Naive thymus-derived CD4-positive, alpha-beta T cell (primary cell): Measurements from ENCODE around the gene P2RY6. TPM values are rescaled to one million over a fixed set of nuclear protein-coding genes. Genes with fewer than 3 reads are reported as not detected.

ENCODE experiments used
- ATAC-seq: fragments of 150-1000 bp; cut with Tn5 transposase; 2 replicates; pipeline ENCODE4 v1.10.0; 2021; ENCODE audit warnings: mild to moderate bottlenecking, moderate library complexity
- CTCF ChIA-PET: fragments of 350-600 bp; sonication (Branson Sonifier 250); formaldehyde crosslinking; loops from one replicate; lab custom pipeline; 2021; ENCODE audit warnings: antibody characterized with exemption; lab: Charles Lee
- POLR2A ChIA-PET: fragments of 350-600 bp; sonication (Branson Sonifier 250); formaldehyde crosslinking; loops from one replicate; lab custom pipeline; 2021; ENCODE audit warnings: antibody characterized with exemption, inconsistent platforms; lab: Charles Lee
- DNase-seq, 9 donors: peaks; one replicate each; pipeline versions ENCODE4 v3.0.0 to v3.0.0-alpha.2; 2020 to 2022; ENCODE audit warnings: mixed read lengths in 1 of 9
- H3K27ac ChIP-seq: one replicate; pipeline ENCODE4 v1.7.0; 2013; ENCODE audit warnings: mild to moderate bottlenecking, low read depth, low read length, moderate library complexity
- H3K27me3 ChIP-seq, 2 donors: one replicate each; pipeline ENCODE4 v1.7.0; 2013; ENCODE audit warnings: low read length in 2 of 2, mild to moderate bottlenecking in 2 of 2, moderate library complexity in 2 of 2; ENCODE audit not compliant: control insufficient read depth in 2 of 2, insufficient read depth in 2 of 2
- H3K36me3 ChIP-seq, 3 experiments: 1 replicate in 2 of 3; 2 replicates in 1 of 3; pipeline ENCODE4 v1.7.0; 2013; ENCODE audit warnings: low read length in 3 of 3, mild to moderate bottlenecking in 3 of 3, moderate library complexity in 1 of 3; ENCODE audit not compliant: insufficient read depth in 3 of 3, control insufficient read depth in 2 of 3
- H3K4me1 ChIP-seq, 2 donors: one replicate each; pipeline ENCODE4 v1.7.0; 2013; ENCODE audit warnings: low read length in 2 of 2, mild to moderate bottlenecking in 2 of 2, moderate library complexity in 1 of 2; ENCODE audit not compliant: control insufficient read depth in 2 of 2, insufficient read depth in 2 of 2
- H3K4me3 ChIP-seq: 2 replicates; pipeline ENCODE4 v1.7.0; 2013; ENCODE audit warnings: mild to moderate bottlenecking, low read length
- H3K9me3 ChIP-seq, 3 experiments: 1 replicate in 2 of 3; 2 replicates in 1 of 3; pipeline ENCODE4 v1.7.0; 2013; ENCODE audit warnings: low read length in 3 of 3; ENCODE audit not compliant: control insufficient read depth in 2 of 3
- H3K27ac Mint-ChIP-seq, 9 donors: one replicate each; pipeline ENCODE4 v1.8.0; 2020 to 2022; ENCODE audit warnings: mixed read lengths in 9 of 9, mild to moderate bottlenecking in 8 of 9, moderate library complexity in 5 of 9, inconsistent platforms in 2 of 9
- H3K27me3 Mint-ChIP-seq, 5 donors: one replicate each; pipeline ENCODE4 v1.8.0; 2021 to 2022; ENCODE audit warnings: mixed read lengths in 5 of 5, mild to moderate bottlenecking in 1 of 5
- H3K36me3 Mint-ChIP-seq, 5 donors: one replicate each; pipeline ENCODE4 v1.8.0; 2020 to 2022; ENCODE audit warnings: mixed read lengths in 5 of 5, mild to moderate bottlenecking in 3 of 5, inconsistent platforms in 1 of 5
- H3K4me1 Mint-ChIP-seq, 7 donors: one replicate each; pipeline ENCODE4 v1.8.0; 2020 to 2022; ENCODE audit warnings: mixed read lengths in 7 of 7, mild to moderate bottlenecking in 3 of 7, inconsistent platforms in 1 of 7
- H3K4me3 Mint-ChIP-seq, 10 donors: one replicate each; pipeline ENCODE4 v1.8.0; 2020 to 2022; ENCODE audit warnings: mild to moderate bottlenecking in 10 of 10, mixed read lengths in 10 of 10, moderate library complexity in 6 of 10, inconsistent platforms in 2 of 10
- H3K9me3 Mint-ChIP-seq, 11 donors: one replicate each; pipeline ENCODE4 v1.8.0; 2020 to 2022; ENCODE audit warnings: mixed read lengths in 11 of 11, mild to moderate bottlenecking in 4 of 11, inconsistent platforms in 1 of 11, moderate library complexity in 1 of 11
- intact Hi-C, 2 donors: fragments of 100-400 bp; cut with micrococcal nuclease; formaldehyde crosslinking; loops; one replicate each; pipeline ENCODE4 v1.15.1; 2023
- polyA plus RNA-seq, 2 donors: library from polyadenylated mRNA; unstranded; fragments of 300-500 nt; fragmentation: Illumina TruSeq; gene quantifications; one replicate each; pipeline ENCODE4 v1.2.3, GENCODE V29; 2021
- total RNA-seq, 6 experiments: library from RNA in 5 of 6; stranded (reverse) in 5 of 6; gene quantifications; 1 replicate in 5 of 6; 2 replicates in 1 of 6; pipeline ENCODE4 v1.2.3 and lab custom pipeline; 2021 to 2026

The P2RY6 gene
- total and polyA plus RNA-seq, 7 experiments from 2014 or later = 0.34 to 1.8 (median 0.92) TPM; not detected in 4

- Histone ChIP-seq H3K27me3 (no peaks in the 10 kb centered on the region), H3K27ac (no peak overlapping the region), H3K9me3 (no peaks in the 10 kb centered on the region), H3K36me3 (no peaks in the 10 kb centered on the region), H3K4me1 (no peaks in the 10 kb centered on the region), H3K4me3 (no peak overlapping the region)
- POLR2A ChIA-PET = no interaction called here
- CTCF ChIA-PET = no interaction called here
- intact Hi-C loops = no loop called here
- Mint-ChIP-seq H3K27ac (no peak overlapping the region), H3K27me3 (no peaks in the 10 kb centered on the region), H3K36me3 (no peaks in the 10 kb centered on the region), H3K4me1 (peaks cover 0 to 12% (median 0%) of the 10 kb centered on the region in 7 donors), H3K9me3 (no peaks in the 10 kb centered on the region), H3K4me3 (no peak overlapping the region)
- peak; percentile 50 for ATAC-seq
- DNase-seq = peak in 5 of 9 donors; percentile 14 to 41 (median 24)
Measured at GRCh38 chr11:73252577-73253191, 19.5 kb upstream of the P2RY6 start.

- Histone ChIP-seq H3K4me1 (no peaks in the 10 kb centered on the region), H3K36me3 (no peaks in the 10 kb centered on the region), H3K4me3 (no peak overlapping the region), H3K27me3 (no peaks in the 10 kb centered on the region), H3K9me3 (no peaks in the 10 kb centered on the region), H3K27ac (no peak overlapping the region)
- ATAC-seq = no peak
- no peaks in the 10 kb centered on the region for H3K36me3 Mint-ChIP-seq
- ChIA-PET CTCF (no interaction called here), POLR2A (no interaction called here)
- peaks cover 0 to 9% (median 2%) of the 10 kb centered on the region in 5 donors for H3K27me3 Mint-ChIP-seq
- H3K4me3 Mint-ChIP-seq = no peak overlapping the region
- intact Hi-C loops = no loop called here
- no peak overlapping the region for H3K27ac Mint-ChIP-seq
- H3K9me3 Mint-ChIP-seq = no peaks in the 10 kb centered on the region
- no peak for DNase-seq
- H3K4me1 Mint-ChIP-seq = no peaks in the 10 kb centered on the region
Measured at GRCh38 chr11:73257342-73258103, 14.6 kb upstream of the P2RY6 start.

GRCh38 chr11:73258104-73259035 is 13.8 kb upstream of the P2RY6 start:
- POLR2A ChIA-PET = no interaction called here
- intact Hi-C loops = no loop called here
- DNase-seq = no peak
- Mint-ChIP-seq H3K4me3 (no peak overlapping the region), H3K27me3 (peaks cover 4 to 18% (median 10%) of the 10 kb centered on the region in 5 donors), H3K36me3 (no peaks in the 10 kb centered on the region), H3K4me1 (no peaks in the 10 kb centered on the region), H3K27ac (peak overlapping the region in 2 of 9 donors; percentile 8 to 22), H3K9me3 (no peaks in the 10 kb centered on the region)
- H3K4me3 ChIP-seq = no peak overlapping the region
- H3K4me1 ChIP-seq = no peaks in the 10 kb centered on the region
- CTCF ChIA-PET = no interaction called here
- H3K27ac ChIP-seq = no peak overlapping the region
- no peak for ATAC-seq
- H3K27me3 ChIP-seq = no peaks in the 10 kb centered on the region
- H3K36me3 ChIP-seq = no peaks in the 10 kb centered on the region
- no peaks in the 10 kb centered on the region for H3K9me3 ChIP-seq

- no peak overlapping the region for H3K4me3 Mint-ChIP-seq
- H3K36me3 Mint-ChIP-seq = no peaks in the 10 kb centered on the region
- H3K9me3 ChIP-seq = no peaks in the 10 kb centered on the region
- intact Hi-C loops = no loop called here
- ATAC-seq (no peak), DNase-seq (no peak)
- H3K27me3 Mint-ChIP-seq = peaks cover 7 to 29% (median 14%) of the 10 kb centered on the region in 5 donors
- no peaks in the 10 kb centered on the region for H3K36me3 ChIP-seq
- ChIA-PET POLR2A (no interaction called here), CTCF (no interaction called here)
- H3K27ac ChIP-seq = no peak overlapping the region
- H3K4me1 Mint-ChIP-seq = no peaks in the 10 kb centered on the region
- no peaks in the 10 kb centered on the region for H3K27me3 ChIP-seq
- no peaks in the 10 kb centered on the region for H3K4me1 ChIP-seq
- no peaks in the 10 kb centered on the region for H3K9me3 Mint-ChIP-seq
- H3K4me3 ChIP-seq = no peak overlapping the region
- H3K27ac Mint-ChIP-seq = no peak overlapping the region
Measured at GRCh38 chr11:73259406-73260126, 12.6 kb upstream of the P2RY6 start.

GRCh38 chr11:73260127-73260457 is 12.0 kb upstream of the P2RY6 start:
- H3K9me3 ChIP-seq = no peaks in the 10 kb centered on the region
- no peak overlapping the region for H3K27ac ChIP-seq
- POLR2A ChIA-PET = no interaction called here
- no peak overlapping the region for H3K4me3 ChIP-seq
- H3K4me1 Mint-ChIP-seq = no peaks in the 10 kb centered on the region
- DNase-seq = no peak
- intact Hi-C loops = no loop called here
- H3K4me1 ChIP-seq = no peaks in the 10 kb centered on the region
- H3K27me3 ChIP-seq = no peaks in the 10 kb centered on the region
- no peaks in the 10 kb centered on the region for H3K9me3 Mint-ChIP-seq
- H3K27me3 Mint-ChIP-seq = peaks cover 13 to 34% (median 19%) of the 10 kb centered on the region in 5 donors
- no peaks in the 10 kb centered on the region for H3K36me3 Mint-ChIP-seq
- ATAC-seq = no peak
- H3K27ac Mint-ChIP-seq = no peak overlapping the region
- H3K4me3 Mint-ChIP-seq = no peak overlapping the region
- H3K36me3 ChIP-seq = no peaks in the 10 kb centered on the region
- CTCF ChIA-PET = interaction anchor here (0.7 kb wide), 1 partner anchor 30 kb away, joined by 3 read pairs; no protein-coding TSS in a partner anchor

GRCh38 chr11:73262851-73263495 is 9.2 kb upstream of the P2RY6 start:
- DNase-seq (no peak), ATAC-seq (no peak)
- H3K27me3 ChIP-seq = no peaks in the 10 kb centered on the region
- H3K4me1 ChIP-seq = no peaks in the 10 kb centered on the region
- H3K4me3 Mint-ChIP-seq = no peak overlapping the region
- intact Hi-C loops = no loop called here
- no peak overlapping the region for H3K27ac ChIP-seq
- no peaks in the 10 kb centered on the region for H3K36me3 Mint-ChIP-seq
- H3K9me3 ChIP-seq = no peaks in the 10 kb centered on the region
- H3K4me3 ChIP-seq = no peak overlapping the region
- peaks cover 22 to 59% (median 33%) of the 10 kb centered on the region in 5 donors for H3K27me3 Mint-ChIP-seq
- no peak overlapping the region for H3K27ac Mint-ChIP-seq
- no peaks in the 10 kb centered on the region for H3K4me1 Mint-ChIP-seq
- no peaks in the 10 kb centered on the region for H3K9me3 Mint-ChIP-seq
- POLR2A ChIA-PET = no interaction called here
- H3K36me3 ChIP-seq = no peaks in the 10 kb centered on the region
- CTCF ChIA-PET = no interaction called here
